Stimulated activated CD8-positive, alpha-beta memory T cell treated with anti-CD3 and anti-CD28 coated beads, Interleukin-15, amount 100 ng/mL, for 48 hours (primary cell): ENCODE measurements around the gene CCDC174.

ENCODE experiments used
- DNase-seq, 2 donors: peaks; one replicate each; pipeline ENCODE4 v3.0.0-alpha.2; 2020; ENCODE audit warnings: low read depth in 2 of 2

Gene CCDC174

DNA sequence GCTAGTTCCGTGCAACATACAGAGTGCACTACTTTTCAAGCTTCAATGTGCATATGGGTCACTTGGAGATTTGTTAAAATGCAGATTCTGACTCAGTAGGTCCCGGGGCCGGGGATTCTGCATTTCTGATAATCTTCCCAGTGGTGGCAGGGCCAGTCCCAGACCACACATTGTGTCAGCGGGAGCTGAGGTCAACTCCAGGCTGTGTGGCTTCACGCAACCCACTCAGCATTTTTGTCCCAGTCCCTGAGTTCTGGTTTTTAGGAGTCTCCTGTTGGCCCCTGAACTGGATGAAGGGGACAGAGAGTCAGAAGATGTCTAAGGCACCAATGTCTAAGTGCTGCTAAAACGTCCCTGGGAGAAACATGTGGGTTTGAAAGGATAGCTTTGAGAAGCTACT is 26.1 kb upstream of the CCDC174 start:
- DNase-seq, result no peak

DNA sequence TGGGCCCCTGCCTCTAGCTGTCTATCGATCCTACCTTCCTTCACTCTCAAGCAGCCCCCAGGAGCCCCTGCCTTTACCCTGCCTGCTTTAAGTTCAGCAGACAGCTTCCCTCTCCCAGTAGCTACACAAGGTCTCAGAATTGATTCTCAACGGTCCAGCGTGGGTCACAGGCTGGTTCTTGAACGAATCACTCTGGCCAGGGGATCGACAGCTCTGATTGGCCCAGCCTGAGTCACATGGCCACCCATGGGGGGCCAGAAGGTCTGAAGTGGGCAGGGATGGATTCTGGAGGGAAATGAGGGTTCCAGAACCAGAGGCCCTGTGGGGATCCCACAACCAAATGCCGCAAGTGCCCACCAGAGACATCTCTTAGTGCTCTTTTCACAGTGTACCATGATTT is 23.7 kb upstream of the CCDC174 start:
- no peak for DNase-seq

DNA sequence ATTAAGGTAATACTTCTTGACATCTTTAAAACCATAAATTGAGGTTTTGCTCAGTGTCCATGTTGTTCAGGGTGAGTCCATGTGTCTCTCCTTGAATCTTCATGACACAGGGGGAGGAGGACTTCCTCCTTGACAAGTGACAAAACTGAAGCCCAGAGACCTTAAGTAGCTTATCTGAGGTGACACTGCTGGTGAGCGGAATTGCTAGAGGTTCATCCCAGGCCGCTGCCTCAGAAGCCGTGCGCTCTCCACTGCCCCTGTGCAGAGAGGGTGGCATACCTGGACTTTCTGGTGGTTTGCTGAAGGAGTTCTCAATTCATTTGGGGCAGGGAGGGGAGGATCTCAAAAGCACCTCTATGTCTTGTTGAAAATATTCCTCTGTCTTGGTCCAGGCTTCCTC is 23.2 kb upstream of the CCDC174 start:
- no peak for DNase-seq

DNA sequence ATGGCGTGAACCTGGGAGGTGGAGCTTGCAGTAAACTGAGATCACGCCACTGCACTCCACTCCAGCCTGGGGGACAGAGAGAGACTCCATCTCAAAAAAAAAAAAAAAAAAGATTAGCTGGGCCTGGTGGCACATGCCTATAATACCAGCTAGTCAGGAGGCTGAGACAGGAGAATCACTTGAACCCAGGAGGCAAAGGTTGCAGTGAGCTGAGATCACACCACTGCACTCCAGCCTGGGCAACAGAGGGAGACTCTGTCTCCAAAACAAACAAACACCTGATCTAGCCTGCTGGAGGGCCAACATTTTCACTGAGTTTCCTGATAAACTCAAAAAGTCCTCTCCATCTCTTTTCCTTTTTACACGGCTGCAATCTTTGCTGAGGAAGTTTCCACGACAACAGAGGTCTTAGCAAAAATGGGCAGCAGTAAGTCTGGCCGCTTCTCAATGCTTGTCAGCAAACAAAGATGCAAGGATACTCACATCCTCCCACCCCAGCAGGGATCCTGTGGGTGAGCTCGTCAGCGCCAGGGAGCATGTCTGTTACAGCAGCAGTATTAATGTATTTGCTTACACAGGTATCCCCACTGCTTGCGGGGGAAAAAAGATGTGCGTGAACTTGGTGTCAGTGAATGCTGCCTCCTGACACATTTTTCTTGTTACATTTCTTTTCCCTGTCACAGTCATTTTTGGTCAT is 21.0 kb upstream of the CCDC174 start:
- no peak for DNase-seq

DNA sequence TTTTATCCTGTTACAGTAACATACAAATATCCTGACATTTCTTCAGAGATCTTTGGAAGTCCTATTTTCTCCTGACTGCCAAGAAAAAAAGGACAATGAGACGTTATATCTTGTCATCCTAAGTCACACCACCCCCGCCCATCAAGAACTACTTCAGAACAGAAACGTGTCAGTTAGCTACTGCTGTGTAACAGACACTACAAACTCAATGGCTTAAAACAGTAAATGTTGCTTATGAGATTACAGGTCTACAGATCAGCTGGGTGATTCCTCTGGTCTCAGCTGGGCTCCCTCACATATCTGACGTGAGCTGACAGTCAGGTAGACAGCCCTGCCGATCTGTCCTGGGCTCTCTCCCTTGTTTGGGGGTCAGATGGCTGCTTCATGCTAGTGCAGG is 20.5 kb upstream of the CCDC174 start:
- no peak for DNase-seq

DNA sequence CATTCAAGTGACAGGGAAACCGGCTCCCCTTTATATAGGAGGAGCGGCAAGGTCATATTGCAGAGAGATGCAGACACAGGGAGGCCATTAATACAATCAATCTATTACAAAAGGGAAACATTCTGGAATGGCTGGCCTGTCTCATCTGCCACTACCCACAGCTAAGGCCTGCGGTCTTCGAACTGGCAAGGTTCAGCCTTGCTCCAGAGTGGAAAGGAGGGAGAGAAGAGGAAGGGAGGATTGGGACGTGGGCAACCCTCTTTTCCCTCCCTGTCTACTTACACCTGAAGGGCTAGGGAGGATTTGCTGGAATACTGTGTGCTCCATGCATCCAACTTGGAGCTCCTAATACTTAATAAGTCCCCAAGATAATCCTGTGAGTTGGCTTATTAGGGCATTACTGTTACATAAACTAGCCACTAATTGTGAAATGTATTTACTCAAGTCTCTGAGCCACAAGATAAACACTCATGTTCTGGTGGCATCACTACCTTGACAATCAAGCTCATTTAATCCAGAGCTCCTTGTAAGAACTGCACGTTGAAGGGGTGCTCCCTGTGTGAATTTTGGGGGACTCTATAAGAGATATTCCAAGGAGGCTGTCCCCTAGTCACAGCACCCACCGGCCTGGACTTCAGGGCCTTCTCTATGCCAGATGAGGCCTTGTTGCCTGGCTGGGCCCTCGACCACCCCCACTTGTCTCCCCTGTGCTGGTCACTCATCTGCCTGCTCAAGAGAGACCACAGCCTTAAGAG is 19.7 kb upstream of the CCDC174 start:
- no peak for DNase-seq

DNA sequence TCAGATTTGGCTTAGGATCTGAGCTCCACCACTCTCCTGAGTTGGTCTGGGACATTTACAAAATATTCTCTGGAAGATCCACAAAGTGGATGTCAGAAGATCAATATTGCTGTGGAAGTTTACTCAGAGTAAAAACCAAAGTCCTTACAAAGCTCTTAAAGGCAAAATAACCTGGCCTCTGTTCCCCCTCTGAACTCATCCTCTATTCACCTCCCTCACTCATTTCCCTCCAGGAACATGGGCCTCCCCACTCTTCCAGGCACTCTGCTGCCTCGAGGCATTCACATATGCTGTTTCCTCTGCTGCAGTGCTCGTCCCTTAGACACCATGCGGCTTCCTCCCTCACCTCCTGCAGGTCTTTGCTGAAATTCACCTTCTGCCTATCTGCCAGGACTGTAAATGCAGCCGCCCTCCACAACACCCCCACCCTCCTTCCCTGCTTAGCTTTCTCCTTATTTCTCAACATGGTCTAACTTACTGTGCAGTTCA is 19.1 kb upstream of the CCDC174 start:
- no peak for DNase-seq

DNA sequence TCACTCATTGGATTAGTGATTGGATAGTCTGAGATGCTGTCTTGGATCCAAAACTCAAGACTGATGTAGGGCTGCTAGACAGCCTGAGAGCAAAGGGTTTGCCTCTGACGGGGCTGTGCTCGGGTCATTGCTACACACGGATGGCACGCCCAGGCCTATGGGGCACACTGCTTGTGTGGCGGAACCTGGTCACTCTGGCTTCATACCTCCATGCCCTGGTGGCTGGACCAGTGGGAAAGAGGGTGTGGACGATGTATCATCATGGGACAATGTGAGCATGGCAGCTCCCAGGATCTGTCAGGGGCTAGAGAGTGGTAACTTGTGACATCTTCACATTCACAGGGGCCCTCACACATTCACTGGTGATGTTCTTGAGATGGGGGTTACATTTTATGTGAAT is 18.1 kb upstream of the CCDC174 start:
- no peak for DNase-seq

DNA sequence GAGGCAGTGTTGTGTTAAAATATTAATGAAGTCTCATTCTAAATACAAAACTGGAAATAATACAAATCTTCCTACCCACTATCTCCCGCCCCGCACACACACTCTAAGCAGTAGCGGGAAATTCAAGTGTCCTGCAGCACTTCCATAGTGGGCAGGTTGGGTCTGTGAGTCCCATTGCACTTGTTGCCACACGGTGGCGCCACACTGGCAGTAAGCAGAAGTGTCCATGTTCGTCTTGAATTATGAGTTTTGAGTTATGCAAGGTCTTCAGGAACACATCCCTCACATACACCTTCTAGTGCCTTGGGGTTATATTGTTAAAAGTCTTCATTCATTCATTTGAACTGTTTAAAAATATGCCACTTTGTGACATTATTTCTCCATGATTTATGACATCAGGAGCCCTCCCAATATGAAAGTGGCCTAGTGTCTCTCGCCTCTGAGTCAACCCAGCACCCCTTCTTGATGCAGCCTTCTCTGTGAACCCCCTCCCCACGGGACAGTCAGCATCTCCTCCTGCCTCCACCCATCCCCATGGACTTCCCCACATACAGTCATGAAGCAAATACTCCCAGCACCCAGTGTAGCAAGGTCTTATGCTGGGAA is 17.6 kb upstream of the CCDC174 start:
- peak; percentile 17 to 26 for DNase-seq

DNA sequence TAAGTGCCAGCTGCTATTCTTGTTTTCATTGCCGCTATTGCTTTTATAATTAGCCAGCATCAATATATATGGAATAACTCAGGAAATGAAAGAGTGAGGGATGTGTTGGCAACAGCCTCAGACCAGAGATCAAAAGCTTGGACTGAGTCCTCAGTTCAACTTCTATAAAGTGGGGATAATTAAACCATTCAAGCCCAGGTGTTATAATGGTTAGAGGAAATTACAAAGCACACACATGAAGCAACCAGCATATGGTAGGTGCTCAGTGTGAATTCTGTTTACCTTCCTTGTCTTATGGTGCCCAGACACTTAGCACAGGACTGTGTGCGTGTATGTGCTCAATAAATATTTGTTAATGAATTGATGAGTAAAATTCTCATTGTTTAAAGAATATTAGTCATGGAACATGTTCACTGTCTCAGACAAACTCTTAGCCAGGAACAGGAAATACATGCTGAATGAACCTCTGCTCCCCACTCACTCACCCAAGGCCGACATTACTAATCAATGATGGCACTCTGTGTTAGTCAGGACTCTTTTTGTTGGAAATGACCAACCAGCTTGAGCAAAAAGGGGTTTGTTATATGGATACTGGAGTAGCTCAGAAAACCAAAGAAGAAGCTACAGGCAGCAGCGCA is 16.7 kb upstream of the CCDC174 start:
- no peak for DNase-seq

DNA sequence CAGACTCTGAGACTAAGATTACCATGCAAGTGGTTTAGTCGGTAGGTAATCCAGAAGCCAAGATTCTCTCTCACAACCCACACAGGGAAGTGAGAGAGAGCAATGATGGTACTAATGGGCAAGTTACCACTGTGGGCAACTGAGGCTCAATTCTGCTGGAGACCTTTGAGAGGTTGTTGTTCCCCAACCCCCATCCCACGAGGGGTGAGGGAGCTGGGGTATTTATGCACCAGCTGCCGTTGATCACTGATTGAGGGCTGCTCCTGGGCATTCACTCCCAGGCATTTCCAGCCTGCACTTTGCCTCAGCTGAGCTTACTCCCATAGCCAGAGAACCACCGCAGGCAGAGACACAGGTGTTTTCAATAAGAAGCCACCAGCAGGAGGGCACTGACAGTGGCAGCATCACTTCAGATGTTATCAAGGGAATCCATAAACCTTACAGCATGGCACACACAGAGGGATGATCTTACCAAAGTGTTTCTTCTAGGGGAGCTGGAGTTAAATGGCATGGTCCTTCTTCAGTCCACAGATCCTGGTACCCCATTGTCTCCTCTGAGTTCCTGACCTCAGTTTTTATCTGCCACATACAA is 15.0 kb upstream of the CCDC174 start:
- DNase-seq, result no peak

DNA sequence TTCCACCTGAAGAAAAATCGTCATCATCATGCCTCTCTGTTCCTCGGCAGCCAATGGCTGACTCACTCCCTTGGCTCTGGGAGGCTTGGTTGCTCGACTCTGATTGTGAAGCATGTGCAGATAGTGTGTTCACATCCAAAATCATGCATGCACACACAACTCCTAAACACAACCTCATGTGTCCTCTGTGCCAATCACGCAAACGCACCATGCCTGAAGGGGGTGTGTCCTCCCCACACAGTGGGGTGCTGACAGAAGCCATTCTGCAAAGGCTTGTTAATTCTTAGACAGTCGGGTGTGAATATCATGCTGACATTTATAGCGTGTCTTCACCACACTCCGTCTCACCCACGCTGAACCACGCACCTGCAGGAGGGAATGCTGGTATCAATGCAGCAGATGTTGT is 11.4 kb upstream of the CCDC174 start:
- DNase-seq, result no peak

DNA sequence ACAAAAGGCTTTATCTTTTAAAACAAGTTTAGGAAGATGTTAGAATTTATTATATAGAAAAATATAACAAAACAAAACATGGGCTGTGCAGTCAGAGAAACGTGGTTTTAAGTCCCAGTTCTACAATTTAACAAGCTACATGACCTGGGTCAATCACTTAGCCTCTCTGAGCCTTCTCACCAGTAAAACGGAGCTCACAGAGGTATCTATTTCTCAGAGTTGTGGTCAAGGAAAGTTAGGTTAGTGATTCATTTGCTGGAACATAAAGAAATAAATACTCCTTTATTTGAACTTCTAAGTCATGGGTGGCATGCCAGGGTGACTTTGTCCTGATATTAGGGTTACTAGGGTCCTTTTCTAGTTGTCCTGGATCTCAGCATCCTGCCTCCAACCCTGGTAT is 10.8 kb upstream of the CCDC174 start:
- no peak for DNase-seq

DNA sequence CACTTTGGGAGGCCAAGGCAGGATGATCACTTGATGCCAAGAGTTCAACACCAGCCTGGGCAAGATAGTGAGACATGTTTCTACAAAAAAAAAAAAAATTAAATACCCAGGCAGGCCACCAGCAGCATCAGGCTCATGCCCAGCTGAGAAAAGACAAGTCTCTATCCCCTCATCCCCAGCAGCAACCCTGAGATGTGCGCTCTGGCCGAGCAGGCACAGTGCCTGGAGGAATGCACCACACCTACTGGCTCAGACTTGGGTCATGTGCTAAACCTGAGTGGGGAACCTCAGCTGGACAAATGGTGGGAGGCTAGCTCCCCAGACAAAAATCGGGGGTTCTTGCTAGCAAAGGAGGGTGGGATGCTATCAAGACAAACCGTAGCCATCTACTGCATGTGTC is 10.2 kb upstream of the CCDC174 start:
- DNase-seq, result no peak

DNA sequence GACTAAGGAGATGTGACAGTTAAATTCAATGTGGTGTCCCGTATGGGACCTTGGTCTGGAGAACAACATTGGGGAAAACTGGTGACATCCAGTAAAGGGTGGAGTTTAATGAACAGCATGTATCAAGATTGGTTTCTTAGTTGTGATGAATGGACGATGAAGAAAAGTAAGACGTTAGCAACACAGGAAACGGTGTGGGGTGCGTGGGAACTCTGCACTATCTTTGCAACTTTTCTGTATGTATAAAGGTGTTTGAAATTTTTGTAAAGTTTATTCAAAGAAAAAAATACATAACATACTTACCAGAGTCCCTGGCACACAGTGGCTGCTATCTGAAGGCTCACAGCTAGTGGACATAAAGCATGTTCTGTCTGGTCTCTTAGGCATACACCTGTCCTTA is 6.1 kb upstream of the CCDC174 start:
- no peak for DNase-seq

DNA sequence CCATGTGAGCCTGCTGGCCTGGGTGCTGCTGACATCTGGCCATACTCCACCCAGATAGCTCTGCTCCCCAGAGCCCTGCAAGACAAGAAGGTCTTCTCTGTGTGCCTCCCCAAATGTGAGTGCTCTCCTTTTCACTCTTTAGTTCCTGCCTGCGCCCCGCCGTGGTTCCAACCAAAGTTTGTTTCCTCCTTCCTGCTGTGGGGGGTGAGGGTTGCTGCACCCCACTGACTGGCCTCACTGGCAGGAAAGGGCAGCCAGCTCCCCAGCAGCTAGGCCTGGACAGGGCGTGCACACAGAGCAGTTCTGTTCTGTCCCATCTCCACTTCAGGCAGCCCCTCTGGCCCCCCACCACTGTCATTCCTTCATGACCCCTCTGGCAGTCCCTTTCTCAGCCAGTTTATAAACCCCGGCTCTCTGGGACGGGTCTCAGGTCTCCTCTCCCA is 5.4 kb upstream of the CCDC174 start:
- DNase-seq, result no peak

DNA sequence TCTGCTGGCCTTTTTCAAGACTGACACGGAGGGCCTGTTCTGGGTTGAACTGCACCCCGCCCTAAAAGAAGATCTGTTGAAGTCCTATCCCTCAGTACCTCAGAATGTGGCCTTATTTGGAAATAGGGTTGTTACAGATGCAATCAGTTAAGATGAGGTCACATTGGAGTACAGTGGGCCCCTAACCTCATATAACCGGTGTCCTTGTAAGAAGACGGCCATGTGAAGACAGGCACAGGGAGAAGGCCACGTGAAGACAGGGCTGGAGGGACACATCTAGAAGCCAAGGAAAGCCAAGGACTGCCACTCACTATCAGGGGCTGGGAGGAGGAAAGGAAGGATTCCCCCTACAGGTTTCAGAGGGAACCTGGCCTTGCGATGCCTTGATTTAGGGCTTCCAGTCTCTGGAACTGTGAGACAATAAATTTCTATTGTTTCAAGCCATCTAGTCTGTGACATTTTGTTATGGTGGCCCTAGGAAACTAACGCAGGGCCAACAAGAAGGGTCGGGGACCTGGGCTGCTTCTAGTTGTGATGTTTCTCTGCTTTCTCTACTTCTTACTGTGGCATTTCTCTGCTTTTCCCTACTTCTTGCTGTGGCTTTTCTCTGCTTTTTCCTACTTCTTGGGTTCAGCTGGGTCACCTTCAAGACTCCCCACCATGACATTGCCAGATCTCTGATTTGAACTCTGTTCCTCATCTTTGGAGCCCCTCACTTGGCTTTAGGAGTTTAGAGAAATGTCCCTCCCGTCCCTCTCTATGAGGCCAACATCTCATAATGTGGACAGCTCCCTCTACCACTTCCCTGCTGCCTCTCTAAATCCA is 4.8 kb upstream of the CCDC174 start:
- DNase-seq, result no peak

DNA sequence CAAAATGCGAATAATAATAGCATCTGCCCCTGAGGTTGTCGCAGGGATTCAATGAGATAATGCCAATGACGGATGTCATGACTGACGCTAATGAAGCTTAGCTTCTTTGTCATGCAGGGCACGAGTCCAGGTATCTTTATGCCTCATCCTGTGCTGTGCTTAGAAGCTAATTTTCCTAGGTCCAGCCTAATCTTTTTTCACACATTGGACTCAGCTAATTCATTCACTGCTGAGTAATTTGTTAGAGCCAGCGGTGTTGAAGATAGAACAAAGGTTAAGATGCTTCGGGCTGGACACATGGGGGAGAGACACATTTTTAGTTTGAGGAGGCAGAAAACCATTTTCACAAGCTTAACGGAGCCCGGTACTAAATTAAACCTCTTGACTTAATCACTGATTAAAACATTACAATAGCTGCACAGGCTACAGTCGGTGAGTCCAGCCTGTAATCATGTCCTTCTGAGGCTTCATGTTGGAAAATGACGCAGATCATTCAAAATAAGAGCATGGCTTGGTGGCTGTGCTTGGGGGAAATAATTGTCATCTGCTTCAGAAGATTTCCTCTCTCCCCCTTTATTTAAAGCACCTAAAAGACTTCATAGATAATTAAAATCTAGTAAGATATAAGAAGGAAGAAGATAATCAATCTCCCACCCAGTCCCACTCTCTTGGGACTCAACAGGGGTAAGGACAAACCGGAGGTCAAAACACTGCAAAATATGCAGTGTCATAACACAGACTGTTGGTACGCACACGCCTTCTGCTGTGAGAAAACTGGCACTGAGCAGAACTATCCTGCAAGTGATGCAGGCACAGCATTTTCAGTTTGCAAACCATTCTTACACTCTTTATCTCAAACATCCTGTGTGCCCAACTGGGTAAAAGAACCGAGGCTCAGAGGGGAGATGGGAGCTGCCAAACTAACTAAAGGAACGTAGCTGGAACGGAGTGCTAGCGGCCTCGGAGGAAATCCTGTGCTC is 3.3 kb upstream of the CCDC174 start:
- DNase-seq, result no peak

DNA sequence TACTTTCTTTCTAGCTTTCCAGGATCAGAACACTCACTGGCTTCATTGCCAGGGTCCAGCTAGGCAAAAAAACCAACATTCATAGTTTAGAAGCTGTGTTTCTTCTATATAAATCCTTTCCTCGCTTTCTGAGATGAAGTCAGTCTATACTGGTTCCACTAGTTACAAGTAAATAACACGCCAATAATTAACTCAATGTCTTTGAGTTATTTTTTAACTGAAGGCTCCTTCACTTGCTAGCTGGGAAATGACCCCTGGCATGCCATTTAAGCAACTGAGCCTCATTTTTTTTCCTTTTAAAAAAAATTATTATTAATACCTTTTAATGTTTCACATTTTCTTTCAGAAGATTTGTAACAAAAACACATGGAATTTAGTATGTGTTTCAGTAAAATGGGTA is 2.1 kb upstream of the CCDC174 start:
- DNase-seq, result no peak

DNA sequence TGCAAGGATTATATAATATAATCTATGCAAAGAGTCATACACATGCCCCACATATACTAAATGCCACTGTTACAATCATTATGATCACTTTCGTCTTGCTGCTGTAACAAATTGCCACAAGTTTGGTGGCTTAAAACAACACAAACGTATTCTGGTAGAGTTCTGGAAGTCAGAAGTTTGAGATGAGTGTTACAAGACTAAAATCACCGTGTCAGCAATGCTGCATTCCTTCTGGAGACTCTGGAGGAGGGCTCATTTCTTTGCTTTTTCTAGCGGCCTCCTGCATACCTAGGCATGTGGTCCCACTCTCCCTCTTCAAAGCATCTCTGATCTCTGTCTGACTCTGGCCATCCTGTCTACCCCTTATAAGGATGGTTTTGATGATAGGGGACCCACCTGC is 1.4 kb upstream of the CCDC174 start:
- no peak for DNase-seq
